NAMALWA (cell line): ENCODE measurements around the gene PLIN3.
"Not testable (repeated sequence)": the region's sequence is repeated elsewhere in the genome, so short reads cannot be mapped to it uniquely, and the experiment has no call there.

Experiments used
- DNase-seq: peaks from one replicate; pipeline ENCODE4 v3.0.0-alpha.2; 2015; ENCODE audit warnings: low spot score

The PLIN3 gene, protein sequence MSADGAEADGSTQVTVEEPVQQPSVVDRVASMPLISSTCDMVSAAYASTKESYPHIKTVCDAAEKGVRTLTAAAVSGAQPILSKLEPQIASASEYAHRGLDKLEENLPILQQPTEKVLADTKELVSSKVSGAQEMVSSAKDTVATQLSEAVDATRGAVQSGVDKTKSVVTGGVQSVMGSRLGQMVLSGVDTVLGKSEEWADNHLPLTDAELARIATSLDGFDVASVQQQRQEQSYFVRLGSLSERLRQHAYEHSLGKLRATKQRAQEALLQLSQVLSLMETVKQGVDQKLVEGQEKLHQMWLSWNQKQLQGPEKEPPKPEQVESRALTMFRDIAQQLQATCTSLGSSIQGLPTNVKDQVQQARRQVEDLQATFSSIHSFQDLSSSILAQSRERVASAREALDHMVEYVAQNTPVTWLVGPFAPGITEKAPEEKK

DNA sequence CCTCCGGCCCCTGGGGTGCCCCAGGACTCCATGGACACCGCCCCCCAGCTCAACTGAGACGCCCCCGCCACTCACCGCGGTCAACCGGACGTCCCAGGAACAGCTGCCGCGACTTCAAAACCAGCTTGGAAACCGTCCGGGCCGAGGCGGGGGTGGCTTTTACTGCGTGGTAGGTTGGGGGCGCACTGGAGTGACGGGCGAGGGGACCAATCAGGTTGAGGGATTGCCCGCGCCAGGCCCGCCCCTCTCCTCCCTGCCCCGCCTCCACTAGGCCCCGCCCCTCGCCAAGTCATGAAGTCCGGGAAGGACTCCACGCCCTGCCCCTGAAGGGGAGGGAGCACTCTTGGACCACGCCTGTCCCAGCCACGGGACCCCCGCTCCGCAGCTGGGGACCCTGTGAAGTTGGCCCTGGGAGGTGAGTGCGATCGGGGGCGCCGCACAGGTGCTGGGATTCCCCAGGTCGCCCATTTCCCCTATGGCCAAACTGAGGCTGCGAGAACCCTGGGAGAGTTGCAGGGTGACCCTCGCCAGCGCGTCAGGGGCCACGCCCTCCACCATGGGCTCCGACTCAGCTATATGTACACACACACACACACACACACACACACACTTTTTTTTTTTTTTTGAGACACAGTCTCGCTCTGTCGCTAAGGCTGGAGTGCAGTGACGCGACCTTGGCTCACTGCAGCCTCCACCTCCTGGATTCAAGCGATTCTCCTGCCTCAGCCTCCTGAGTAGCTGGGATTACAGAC, at the start of gene PLIN3:
Gene PLIN3 (minus strand): TSS at position 134 of the 752 bp plus-strand sequence. CDS start 6,273 bp downstream, outside the sequence.
- DNase-seq, result peak; percentile 93

GRCh38 chr19:4916292-4917082, 49.0 kb upstream of the PLIN3 start:
- DNase-seq, result no peak

DNA sequence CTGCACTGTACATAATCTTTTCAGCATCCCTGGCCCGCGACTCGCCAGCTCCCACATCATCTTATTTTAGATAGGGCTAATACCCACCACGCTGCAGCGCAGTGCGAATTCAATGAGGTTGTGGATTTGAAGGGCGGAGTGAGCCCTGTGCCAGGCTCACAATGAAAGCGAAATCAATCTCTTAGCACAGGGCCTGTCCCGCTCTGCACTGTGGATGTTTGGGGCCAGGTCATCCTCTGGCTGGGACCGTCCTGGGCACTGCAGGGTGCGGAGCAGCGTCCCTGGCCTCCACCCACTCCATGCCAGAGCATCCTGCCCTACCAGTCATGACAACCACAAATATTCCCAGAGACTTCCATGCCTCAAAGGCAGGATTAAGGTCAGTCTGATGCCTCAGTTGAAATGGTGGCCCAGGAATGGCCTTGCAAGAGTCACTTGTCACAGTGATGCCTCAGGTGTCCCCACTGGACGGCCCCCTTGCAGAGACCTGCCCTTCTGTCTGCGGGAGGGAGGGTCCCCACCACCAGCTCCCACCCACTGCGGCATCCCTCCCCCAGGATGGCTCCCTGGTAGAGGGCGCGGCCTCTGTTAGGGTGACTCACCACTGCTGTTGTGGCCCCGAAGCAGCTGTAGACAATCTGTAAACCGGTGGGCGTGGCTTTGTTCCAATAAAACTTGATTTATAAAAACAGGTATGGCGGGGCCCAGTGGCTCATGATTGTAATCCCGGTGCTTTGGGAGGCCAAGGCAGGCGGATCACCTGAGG, 47.5 kb upstream of the PLIN3 start:
- no peak for DNase-seq

DNA sequence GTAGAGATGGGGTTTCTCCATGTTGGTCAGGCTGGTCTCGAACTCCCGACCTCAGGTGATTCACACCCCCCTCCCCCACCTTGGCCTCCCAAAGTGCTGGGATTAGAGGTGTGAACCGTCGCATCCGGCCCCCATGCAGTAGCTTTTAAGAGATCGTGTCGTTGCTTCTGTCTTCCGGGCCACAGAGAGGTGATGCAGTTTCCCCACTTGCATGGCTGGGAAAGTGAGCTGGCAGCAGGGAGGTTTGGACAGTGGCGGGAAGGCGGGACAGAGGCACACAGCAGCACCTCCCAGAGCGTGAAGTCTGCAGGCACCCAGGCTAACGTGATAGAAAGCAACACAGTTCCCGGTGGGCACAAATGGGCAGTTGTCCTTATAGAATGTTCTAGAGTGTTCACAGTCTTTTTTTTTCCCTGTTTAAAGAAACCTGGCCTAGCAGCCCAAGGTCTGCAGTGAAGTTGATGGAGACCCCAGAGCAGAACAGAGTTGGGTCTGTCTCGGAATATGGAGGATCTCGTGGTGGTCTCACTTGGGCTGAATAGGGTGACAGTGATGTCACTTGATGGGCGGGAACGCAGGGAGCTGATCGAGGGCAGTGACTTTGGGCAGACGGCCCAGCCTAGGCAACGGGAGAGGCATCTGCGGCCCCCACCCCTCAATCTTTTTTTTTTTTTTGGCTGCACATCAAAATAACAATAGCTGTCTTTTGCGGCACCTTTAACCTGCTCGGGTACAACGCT, 46.7 kb upstream of the PLIN3 start:
- DNase-seq, result no peak

GRCh38 chr19:4911786-4912672, 44.6 kb upstream of the PLIN3 start:
- DNase-seq, result peak; percentile 81

DNA sequence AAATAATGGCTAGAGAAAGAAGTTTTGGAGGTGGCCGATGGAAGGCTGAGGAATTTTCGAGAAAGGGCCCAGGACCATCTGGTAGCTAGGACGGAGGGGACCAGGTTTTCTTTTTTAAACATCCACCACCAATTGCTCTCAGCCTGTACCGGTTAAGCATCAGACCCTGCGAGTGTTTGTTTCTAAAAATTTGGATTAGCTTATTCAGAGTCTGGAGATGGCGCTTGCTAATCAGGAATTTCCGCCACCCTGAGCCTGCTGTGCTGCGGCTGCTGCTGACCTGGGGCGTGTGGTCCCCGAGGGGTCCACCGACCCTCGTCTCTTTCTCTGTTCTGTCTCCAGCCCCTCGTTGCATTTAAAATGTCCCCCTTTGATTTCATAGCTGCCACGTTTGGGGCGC, 43.8 kb upstream of the PLIN3 start:
- DNase-seq, result no peak

DNA sequence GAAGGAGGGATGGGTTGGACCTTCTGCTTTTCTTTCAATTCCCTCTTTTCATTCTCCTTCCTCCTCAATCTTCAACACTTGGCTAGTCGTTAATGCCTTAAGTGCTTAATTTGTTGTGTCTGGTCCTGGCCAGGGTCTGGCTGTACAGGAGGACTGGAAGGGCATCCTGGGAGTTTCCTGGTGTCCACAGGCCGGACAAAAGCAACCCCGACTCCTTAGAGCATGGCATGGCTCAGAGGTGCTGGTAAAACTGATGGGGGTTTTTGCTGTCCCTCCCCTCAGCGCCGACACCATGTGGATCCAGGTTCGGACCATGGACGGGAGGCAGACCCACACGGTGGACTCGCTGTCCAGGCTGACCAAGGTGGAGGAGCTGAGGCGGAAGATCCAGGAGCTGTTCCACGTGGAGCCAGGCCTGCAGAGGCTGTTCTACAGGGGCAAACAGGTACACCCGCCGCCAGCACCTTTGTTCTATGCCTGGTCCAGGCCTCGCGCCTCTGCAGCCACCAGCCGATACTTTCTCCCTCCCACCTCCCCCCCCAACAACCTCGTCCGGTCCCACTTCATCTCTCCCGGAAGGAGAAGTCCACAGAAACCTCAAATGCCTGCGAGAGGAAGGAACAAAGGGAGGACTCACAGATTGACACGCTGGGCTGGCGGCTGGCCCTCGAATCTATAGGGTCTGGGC, 43.3 kb upstream of the PLIN3 start:
- DNase-seq, result peak; percentile 40

DNA sequence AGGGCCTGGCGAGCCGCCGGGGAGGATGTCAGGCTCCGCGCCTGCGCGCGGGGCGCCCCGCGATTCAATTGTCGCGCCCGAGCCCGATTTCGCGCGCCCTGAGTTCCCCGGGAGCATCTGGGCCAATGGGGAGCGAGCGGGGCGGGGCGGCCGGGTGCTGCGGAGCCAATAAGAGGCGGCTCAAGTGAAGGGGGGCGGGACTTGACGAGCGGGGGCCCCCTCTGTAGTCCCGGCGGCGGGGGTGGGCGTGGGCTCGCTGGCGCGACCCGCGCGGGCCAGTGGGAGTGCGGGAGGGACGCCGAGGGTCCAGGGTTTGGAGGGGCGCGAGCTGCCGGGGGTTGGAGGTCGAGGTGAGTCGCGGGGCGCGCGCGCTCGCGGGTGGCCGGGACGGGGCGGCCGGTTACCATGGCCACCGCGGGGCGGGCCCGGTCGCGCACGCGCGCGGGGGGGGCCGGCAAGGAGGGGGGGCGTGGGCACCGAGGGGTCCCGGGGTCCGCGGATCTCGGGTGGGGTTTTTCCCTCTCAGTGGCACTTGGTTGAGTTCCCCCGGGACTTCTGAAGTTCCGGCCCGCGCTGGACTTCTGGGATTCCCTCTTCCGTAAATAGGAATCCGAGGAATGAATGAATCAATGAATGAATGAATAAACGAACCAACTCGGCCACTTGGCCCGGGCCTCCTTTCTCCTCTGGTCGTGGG, 42.6 kb upstream of the PLIN3 start:
- peak; percentile 95 for DNase-seq

GRCh38 chr19:4909156-4909896, 41.9 kb upstream of the PLIN3 start, which contains the start of gene UHRF1:
Gene UHRF1 (plus strand): TSS chr19:4909501. CDS start chr19:4910886, 1,385 bp downstream.
- DNase-seq, result peak; percentile 67

DNA sequence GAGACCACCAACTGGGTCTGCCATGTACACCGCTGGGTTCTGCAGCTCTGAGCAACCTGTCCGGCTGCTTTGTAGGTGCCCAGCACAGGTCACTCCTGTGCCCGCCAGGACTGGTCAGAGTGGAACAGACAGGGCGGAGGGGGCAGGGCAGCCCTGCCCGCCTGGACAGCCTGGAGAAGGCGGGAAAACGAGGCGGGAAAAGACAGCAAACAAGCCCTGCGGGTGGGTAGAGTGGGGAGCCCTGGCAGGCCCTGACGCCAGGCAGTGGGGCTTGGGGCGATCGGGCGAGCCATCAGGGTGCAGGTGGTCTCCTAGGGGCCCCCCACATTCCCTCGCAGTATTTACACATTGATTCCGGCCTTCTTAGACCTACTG, 41.3 kb upstream of the PLIN3 start:
- DNase-seq, result no peak

GRCh38 chr19:4908360-4908759, 40.9 kb upstream of the PLIN3 start:
- DNase-seq, result no peak

- no peak for DNase-seq
Observed at GRCh38 chr19:4906963-4907362, 39.5 kb upstream of the PLIN3 start.

GRCh38 chr19:4904481-4904880, 37.0 kb upstream of the PLIN3 start:
- no peak for DNase-seq

GRCh38 chr19:4902796-4903195, 35.3 kb upstream of the PLIN3 start, which contains the start of gene ARRDC5:
Gene ARRDC5 (minus strand): TSS chr19:4902896. CDS start chr19:4902825, 71 bp downstream.
- DNase-seq, result no peak

GRCh38 chr19:4900879-4901278, 33.4 kb upstream of the PLIN3 start:
- DNase-seq, result not testable (repeated sequence)

GRCh38 chr19:4897146-4897545, 29.7 kb upstream of the PLIN3 start:
- DNase-seq, result no peak

DNA sequence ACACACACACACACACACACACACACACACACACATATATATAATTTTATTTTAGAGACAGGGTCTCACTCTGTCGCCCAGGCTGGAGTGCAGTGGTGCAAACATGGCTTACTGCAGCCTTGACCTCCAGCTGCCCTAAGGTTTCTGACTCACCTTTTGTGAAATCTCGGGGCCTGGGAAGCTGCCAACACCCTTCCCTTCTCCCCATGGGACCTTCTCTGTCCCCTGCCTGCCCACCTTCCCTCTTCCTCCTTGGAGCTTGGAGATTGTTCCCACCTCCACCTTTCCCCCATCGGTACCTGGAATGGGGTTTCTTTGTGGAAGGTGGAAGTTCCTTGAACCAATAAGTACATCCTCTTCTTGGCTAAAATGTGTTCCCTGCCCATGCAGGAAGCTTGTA, 28.9 kb upstream of the PLIN3 start:
- DNase-seq, result no peak

DNA sequence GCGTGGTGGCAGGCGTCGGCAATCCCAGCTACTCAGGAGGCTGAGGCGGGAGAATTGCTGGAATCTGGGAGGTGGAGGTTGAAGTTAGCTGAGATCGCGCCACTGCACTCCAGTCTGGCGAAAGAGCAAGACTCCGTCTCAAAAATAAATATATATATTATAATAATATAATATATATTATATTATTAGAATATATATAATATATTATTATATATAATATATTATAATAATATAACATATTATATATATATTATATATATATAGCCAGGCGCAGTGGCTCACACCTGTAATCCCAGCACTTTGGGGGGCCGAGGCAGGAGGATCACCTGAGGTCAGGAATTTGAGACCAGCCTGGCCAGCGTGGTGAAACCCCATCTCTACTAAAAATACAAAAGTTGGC, 25.5 kb upstream of the PLIN3 start:
- not testable (repeated sequence) for DNase-seq
